Hematopoietic multipotent progenitor cell treated with erythropoietin and hydrocortisone succinate and interleukin-3 and kit ligand, for 4 days (in vitro differentiated cells): ENCODE data around the gene SLTM.
"Not testable (repeated sequence)": the region's sequence is repeated elsewhere in the genome, so short reads cannot be mapped to it uniquely, and the experiment has no call there.

Experiments used
- DNase-seq: peaks from one replicate; pipeline ENCODE4 v3.0.0-alpha.2; 2015

The SLTM gene

DNA sequence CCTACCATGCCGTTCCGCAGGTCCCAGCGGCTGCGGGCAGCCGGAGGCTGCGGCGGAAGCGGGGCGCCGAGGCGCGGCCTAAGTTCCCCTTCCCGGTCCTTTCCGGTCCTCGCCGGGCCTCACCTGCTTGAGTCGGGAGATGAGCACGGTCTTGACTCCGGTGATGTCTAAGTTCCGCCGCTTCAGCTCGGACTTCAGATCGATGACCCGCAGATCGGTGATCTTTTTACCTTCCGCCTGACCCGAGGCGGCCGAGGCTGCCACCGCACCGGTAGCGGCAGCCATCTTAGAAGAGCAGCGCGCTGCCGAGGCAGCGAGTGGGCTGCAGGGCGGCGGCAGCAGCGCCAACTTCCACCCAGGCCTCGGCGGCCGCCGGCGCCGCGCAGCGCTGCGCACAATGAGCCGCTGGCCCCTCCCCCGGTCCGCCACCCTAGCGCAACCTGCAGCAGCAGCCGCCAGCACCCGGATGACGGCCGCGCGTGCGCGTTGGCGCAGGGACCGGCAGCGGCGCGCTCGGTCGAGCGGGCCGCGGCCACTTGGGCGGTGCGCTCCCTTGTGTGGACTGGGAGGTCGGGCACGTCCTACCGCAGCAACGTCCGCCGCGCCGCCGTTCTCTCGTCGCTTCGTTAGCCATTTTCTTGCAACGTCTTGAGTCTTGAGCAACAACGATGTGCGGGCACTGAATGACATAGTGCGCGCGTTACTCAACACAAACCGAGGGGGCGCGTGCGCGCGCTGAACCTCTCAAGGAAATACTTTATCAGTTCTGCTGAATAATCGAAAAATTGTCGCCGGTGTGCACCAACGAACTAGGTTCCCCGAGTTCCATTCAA is at the start of gene SLTM:
SLTM (minus strand) TSS at position 399 of the 833 bp plus-strand sequence; CDS start at position 285, 114 bp downstream.
- DNase-seq, result peak; percentile 97

DNA sequence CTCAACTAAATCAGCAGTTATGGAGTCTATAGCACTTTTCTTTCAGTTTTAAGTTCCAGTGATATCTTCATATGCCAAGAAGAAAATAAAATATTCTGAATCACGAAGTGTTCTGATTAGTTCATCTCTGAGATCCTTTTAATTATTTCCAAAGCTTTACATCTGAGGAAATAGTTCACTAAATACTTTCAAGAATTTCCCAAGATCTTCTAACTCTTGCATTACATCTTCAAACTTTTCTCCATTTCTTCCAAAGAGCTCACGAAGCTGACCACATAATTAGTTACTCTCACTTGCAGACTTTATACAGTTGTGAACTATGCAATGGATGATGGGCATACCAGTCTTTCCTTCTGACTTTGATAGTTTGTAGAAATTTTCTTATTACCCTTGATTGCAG is 49.8 kb upstream of the SLTM start:
- DNase-seq, result no peak

DNA sequence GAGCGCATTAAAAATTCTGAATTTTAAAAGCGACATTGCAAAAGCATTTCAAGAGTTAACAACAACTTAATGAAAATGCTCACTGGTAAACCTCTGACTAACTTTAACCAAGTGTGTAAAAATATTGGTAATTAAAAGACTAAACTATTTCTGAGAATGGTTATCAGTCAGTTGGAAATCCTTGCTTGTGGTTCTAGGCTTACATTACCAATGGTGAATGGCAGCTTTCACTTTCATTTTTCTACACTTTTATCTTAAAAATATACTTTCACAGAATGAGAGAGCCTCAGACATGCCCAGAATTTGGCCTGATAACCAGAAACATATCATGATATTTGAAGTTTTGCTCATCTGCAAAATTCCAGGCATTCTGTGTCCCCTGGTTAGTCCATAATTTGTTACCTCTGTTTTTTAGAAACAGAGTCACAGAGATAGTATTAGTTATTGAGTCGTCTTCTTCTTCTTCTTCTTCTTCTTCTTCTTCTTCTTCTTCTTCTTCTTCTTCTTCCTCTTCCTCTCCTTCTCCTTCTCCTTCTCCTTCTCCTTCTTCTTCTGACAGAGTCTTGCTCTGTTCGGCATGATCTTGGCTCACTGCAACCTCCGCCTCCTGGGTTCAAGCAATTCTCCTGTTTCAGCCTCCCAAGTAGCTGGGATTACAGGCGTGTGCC is 48.5 kb upstream of the SLTM start:
- DNase-seq, result peak; percentile 35

DNA sequence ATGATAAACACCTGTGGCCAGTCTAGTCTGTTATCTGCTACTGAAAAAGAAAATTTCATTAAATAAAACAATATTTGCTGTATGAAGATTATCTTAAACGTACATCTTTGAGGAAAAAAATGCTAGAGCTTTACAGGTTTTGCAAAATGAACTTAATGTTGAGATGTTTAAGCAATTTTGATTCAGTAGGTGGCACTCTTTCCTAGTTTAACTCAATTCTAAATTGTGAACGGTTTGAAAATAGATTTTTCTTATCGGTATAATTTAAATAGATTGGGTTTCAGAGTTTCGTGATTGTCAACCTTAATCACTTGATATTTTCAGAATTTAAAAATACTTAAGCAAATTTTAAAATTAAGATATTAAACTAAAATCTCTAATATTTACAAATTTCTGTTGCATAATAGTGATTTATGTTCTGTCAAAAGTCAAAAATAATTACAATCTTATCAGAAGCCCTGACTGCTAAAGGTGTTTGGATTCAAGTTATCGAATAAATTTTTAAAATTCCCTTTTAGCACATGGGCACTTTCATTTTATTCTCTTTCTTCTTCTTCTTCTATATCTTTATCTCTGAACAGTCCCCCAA is 47.0 kb upstream of the SLTM start:
- DNase-seq, result peak; percentile 78

DNA sequence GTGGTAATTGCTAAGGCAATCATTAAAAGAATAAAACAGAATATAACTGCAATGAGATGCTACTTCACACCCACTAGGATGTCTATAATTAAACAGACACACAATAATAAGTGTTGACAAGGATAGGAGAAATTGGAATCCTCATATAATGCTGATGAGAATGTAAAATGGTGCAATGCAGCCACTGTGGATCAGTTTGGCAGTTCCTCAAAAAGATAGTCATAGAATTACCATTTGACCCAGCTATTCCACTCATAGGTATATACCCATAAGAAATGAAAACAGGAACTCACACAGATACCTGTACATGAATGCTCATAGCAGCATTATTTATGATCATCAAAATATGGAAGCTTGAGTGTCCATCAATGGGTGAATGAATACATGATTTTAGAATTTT is 44.4 kb upstream of the SLTM start:
- DNase-seq, result no peak

DNA sequence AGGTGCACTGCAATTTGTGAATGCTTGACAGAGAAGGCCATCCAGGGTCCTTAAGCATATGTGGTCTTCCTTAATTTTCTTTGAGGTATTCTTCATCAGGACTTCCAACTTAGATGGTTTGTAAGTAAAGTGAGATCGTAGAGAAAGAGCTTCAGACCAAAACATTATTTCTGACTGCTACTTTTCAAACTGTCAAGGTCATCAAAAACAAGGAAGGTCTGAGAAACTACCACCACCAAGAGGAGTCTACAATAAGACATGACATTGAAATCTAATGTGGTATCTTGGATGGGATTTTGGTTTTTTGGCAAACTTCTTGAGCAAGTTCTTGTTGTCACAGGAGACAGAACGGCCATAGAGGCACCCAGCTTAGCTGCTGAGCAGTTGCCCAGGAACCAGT is 34.0 kb upstream of the SLTM start:
- no peak for DNase-seq

DNA sequence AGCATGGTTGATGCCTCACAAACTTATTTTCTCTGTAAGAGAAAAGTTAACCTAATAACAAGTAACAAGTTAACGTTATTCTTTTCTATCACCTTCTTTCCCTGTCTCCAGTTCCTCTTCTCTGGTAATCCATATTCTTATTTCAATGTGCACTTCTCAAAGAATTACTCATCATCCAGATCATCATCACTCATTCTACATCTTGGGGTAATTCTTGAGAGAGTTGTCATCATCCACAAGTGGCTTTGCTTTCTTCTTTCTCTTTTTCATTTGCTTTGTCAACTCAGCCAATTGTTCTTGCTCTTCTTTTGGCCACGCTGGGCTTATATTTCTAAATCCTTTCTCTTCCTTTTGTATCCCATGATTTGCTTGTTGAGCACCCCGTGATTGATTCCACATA is 33.2 kb upstream of the SLTM start:
- no peak for DNase-seq

DNA sequence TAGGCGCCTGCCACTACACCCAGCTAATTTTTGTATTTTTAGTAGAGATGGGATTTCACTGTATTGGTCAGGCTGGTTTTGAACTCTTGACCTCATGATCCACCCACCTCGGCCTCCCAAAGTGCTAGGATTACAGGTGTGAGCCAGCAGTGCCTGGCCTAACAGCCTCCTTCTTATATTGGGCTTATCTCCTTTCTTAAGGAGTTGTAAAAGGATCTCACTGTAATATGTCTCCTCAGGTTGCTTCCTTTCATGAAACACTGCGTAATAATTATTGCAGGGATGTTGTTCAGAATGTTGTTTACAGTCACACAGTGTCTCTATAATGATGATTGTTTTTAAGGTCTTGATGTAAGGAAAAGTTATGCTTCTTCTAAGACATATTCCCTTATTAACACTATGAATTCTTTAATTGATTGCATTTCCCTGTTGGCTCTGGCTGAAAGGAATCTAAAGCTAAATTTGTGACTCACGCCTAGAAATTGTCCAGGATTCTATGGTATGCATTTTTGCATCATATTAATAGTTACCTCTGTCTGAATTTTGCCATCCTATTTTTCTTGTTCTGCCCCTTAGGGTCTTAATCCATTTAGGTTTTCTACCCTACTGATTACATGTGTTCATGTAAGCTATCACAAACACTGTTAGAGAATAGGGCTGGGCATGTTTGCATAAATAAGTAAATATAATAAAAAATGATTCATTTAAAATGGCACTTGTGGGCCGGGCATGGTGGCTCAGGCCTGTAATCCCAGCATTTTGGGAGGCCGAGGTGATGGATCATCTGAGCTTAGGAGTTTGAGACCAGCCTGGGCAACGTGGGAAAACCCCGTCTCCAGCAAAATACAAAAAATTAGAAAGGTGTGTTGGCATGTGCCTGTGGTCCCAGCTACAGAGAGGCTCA is 29.4 kb upstream of the SLTM start:
- no peak for DNase-seq

DNA sequence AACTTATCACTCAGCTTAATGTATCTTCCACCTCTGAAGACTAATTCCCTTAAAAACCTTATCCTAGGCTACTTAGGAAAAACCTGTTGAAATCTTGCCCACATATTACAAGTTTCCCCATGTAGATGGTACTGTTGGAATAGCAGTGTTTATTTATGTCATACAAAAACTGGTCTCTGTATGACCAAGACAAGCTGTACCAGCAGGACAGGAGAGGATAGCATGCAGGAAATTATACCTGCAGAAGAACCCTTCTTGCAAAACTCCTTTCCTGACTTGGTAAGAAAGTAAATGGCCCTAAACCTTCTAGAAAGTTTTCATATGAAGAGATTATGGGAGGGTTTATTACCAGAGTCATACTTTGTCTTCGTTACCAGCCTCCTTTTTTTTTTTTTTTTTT is 28.7 kb upstream of the SLTM start:
- DNase-seq, result no peak

DNA sequence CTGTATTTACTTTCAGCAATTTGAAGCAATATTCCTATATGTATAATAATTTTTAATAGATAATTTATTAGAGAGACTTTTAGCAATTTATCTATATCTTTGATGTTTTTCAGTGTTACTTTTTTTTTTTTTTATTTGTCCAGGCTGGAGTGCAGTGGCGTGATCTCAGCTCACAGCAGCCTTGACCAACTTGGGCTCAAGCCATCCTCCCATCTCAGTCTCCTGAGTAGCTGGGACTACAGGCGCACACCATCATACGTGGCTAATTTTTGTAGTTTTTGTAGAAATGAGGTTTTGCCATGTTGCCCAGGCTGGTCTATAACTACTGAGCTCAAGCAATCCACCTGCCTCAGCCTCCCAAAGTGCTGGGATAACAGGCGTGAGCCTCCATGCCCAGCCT is 25.3 kb upstream of the SLTM start:
- DNase-seq, result no peak

DNA sequence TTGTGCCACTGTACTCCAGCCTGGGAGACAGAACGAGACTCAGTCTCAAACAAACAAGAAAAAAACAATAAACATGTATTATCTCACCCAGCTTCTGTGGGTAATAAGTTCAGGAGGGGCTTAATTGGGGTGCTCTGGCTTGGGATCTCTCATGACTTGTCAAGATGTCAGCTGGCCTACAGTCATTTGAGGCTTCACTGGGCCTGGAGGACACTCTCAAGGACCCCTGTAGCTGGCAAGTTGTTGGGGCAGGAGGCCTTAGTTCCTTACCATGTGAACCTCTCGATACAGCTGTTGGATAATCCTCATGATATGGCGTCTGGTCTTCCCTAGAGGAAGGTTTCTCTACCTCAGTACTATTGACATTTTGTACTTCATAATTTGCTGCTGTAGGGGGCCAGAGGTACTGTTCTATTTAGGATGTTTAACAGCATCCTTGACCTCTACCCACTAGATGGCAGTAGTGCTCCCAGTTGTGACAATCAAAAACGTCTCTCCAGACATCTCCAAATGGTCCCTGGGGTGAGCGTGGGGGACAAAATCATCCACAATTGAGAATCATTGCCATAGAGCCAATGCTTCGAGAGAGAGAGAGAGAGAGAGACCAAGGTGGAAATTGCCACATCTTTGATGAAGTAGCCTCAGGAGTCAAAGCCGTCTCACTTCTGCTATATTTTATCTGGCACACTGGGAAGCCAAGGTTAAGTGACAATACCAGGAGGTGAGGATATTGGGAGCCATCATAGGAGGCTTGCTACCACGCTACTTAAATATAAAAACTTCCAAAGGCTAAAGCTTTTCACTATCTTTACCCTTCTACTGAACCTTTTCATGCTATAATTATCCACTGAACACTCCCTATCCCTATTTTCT is 23.9 kb upstream of the SLTM start:
- DNase-seq, result peak; percentile 90

DNA sequence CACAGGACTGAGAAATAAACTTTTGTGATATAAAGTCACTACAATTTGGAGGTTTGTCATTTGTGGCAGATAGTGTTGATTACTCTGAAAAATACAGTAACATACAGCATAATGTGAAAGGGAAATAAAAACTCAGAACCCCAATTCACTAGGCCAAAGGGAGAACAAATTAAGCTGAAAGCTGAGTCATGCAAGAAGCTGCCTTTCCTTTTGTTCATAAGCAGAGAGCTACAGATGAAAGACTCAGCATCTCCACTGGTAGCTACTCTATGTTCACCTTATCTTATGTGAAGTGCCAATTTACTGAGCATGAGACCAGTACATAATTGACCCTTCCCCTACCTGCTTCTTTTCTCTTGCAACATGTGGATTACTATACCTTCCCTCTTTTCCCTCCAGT is 19.3 kb upstream of the SLTM start:
- peak; percentile 17 for DNase-seq

DNA sequence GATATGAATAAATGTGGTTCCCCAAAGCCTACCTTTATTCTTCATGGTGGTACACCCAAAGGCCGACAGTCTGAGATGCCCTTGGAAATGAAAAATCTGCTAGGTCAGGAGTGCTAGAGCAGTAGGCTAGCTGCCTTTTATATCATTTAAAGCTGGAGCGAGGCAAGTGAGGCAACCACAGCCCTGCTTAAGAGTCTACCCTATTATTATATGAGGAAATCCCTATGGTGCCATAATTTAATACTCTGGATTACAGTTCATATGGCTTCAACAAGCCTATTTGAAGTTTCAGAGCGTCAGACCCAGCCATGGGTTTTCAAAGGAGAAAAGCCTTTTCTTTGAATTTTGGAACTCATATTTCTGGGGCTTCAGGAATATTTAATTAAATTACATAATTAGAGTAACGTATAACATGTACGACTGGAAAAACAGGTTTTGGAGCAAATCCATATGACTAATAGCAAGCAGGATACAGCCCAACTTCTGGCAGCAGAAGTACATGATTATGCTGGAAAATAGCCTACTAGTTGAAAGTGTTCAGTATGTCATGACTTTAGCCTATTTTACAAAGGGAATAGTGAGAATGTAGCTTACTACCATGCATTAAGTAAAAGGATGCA is 18.0 kb upstream of the SLTM start:
- no peak for DNase-seq

DNA sequence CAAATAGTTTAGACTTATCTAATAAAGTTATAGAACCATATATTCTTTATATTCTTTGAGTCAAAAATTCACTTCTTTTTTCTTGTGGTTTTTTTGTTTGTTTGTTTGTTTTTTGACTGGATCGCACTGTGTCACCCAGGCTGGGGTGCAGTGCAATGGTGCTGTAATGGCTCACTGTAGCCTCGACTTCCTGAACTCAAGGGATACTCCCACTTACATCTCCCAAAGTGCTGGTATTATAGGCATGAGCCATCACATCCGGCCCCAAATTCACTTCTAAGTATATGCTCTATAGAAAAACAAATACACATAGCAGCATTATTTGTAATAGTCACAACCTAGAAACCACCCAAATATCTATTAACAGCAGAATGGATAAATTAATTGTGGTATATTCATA is 13.7 kb upstream of the SLTM start:
- DNase-seq, result no peak

DNA sequence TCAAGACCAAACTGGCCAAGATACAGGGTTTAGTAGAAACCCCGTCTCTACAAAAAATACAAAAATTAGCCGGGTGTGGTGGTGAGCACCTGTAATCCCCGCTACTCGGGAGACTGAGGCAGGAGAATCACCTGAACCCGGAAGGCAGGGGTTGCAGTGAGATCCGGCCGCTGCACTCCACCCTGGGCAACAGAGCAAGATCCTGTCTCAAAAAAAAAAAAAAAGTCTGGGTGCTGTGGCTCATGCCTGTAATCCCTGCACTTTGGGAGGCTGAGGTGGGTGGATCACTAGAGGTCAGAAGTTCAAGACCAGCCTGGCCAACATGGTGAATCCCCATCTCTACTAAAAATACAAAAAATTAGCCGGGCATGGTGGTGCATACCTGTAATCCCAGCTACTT is 1.5 kb upstream of the SLTM start:
- not testable (repeated sequence) for DNase-seq

DNA sequence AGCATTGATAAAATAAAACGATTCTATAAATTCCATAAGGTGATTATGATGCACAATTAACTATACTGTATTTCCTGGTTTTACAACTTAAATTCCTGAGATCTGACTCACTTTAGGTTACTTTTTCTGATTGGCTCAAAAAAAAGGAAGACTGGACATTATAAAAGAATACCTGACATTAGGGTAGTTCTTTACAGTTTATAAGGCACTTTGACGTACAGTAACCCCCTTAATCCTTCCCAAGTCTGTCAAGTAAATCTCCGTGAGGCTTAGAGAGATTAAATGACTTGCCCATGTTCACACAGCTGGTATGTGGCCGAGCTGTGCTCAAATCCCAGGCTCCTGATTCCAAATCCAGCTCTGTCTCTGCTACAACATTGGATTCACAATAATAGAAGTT is 1.0 kb upstream of the SLTM start:
- DNase-seq, result peak; percentile 5

DNA sequence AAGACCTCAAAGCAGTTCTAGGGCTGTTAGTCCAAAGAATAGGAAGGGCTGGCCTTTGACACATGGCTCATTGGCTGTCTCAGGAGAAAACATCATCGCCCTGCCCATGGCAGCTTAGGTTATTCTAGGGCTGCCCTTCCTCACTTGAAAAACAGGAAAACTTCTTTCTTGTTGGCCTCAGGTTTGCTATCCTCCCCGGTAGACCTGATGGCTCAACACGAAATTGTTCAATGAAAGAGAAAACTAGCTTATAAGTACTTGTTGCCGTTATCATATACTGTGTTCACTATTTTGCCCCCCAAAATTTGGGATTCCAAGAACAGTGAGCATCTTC is 602 bp upstream of the SLTM start:
- DNase-seq, result no peak

DNA sequence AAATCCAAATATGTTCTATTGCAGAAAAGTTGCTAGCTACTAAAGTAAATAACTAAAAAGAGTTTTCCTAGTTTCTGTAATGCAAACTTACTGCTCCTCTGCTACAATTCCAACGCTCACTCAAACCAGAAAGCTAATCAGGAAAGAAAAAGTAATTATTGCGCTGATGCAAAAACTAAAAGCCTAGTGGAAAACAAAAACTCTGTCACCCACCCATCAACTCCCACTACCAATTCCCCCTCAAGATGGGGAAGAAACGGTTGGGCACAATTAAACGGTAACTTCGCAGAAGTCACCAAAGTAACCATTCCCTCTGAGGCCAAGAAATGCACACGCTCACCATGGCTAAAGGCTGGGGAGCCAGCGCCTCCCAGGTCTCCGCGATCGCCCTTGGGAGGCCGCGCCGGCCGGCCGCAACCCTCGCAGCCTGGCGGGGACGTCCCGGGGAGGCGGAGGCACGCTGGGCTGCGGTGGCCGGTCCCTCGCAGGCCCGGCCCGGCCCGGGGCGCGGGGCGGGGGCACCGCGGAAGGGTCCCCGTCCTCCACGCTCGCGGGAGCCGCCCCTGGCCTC is 684 bp downstream of the SLTM start:
- DNase-seq, result no peak

DNA sequence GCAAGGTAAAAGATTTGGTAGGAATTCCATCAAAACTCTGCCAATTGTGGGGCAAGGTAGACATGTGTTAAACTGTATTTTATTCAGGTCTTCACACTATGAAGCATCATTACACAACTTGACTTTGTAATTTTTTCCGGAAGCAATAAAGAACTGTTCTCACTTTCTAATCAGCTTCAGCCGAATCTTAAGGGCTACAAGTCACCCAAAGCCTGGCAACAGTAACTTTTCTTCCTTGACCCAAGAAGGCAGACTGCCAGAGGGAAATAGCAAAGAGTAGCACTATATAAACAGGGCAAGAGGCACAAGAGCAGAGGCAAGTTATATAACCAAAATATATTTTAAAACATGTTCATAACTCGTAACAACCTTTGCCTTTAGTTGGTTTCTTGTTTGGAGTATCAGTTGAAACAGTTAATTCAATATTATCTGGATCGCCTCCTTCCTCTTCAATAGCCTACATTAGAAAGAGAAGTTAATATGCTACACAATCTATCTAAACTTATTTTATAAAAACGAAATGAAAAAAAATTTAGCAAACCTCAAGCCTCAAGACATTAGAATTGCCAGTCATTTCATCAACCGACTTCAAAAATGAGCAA is 1.4 kb downstream of the SLTM start:
- peak; percentile 85 for DNase-seq

DNA sequence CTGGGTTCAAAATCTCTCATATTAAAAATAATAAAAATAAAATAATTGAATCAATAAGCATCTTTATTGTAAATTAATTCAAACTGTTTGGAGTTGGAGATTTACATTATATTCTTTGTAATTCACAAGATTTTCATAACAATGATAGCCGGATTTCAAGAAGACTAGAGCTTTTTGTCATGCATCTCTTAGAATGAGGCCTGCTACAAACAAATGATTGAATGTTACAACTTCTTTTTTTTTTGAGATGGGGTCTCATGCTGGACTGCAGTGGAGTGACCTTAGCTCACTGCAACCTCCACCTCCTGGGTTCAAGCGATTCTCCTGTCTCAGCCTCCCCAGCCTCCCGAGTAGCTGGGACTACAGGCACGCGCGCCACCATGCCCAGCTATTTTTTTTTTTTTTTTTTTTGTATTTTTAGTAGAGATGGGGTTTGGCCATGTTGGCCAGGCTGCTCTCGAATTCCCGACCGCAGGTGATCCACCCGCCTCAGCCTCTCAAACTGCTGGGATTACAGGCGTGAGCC is 3.5 kb downstream of the SLTM start:
- DNase-seq, result no peak

DNA sequence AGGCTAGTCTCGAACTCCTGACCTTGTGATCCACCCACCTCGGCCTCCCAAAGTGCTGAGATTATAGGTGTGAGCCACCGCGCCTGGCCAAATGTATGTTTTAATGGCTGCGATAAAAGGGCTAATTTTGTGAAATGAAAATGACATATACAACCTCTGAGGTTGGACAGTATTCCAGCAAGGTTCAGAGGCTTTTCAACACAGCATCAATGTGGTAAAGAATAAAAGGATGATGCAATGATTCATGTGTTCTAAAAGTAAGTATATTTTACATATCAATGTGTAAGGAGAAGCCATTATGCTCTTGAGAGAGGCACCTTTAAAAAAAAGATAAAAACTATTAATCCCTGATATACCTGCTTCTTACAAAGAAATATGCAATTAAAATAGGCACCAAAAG is 6.7 kb downstream of the SLTM start:
- DNase-seq, result peak; percentile 22
